Glutamatergic neuron (in vitro differentiated cells): ENCODE measurements around the gene FBXO33. TPM values are rescaled to one million over a fixed set of nuclear protein-coding genes. Genes with fewer than 3 reads are reported as not detected.

Experiments used
- DNase-seq: peaks from one replicate; pipeline ENCODE4 v3.0.0; 2022
- H3K27ac Mint-ChIP-seq: one replicate; pipeline ENCODE4 v1.8.0; 2020; ENCODE audit warnings: mild to moderate bottlenecking, mixed read lengths, inconsistent platforms; ENCODE audit not compliant: unreplicated experiment
- H3K27me3 Mint-ChIP-seq: one replicate; pipeline ENCODE4 v1.8.0; 2020; ENCODE audit warnings: mild to moderate bottlenecking, moderate library complexity, mixed read lengths, inconsistent platforms; ENCODE audit not compliant: unreplicated experiment
- H3K36me3 Mint-ChIP-seq: one replicate; pipeline ENCODE4 v1.8.0; 2020; ENCODE audit warnings: mild to moderate bottlenecking, mixed read lengths, inconsistent platforms; ENCODE audit not compliant: unreplicated experiment
- H3K4me1 Mint-ChIP-seq: one replicate; pipeline ENCODE4 v1.8.0; 2020; ENCODE audit warnings: mild to moderate bottlenecking, low read depth, mixed read lengths, inconsistent platforms; ENCODE audit not compliant: unreplicated experiment
- H3K4me3 Mint-ChIP-seq: one replicate; pipeline ENCODE4 v1.8.0; 2020; ENCODE audit warnings: mild to moderate bottlenecking, mixed read lengths, inconsistent platforms; ENCODE audit not compliant: unreplicated experiment
- H3K9me3 Mint-ChIP-seq: one replicate; pipeline ENCODE4 v1.8.0; 2020; ENCODE audit warnings: mild to moderate bottlenecking, moderate library complexity, mixed read lengths, inconsistent platforms; ENCODE audit not compliant: unreplicated experiment
- CTCF ChIP-seq: fragments of 200-600 bp; sonication (generic); IDR thresholded peaks from one replicate; pipeline ENCODE4 v1.5.0; 2021; ENCODE audit not compliant: partially characterized antibody, unreplicated experiment
- total RNA-seq: library from RNA; stranded (reverse); fragmentation: NEBNext Ultra II Directional; extraction: Animal tissue kit (Norgen Biotek cat#: 25700); gene quantifications from one replicate; pipeline ENCODE4 v1.2.1, GENCODE V29; 2021; ENCODE audit not compliant: unreplicated experiment

Gene FBXO33
- total RNA-seq, 1 donor from 2014 or later: 4.7 TPM

- Mint-ChIP-seq H3K4me3 (no peak overlapping the region), H3K4me1 (peaks cover 2% of the 10 kb centered on the region), H3K36me3 (peaks cover 9% of the 10 kb centered on the region), H3K9me3 (peaks cover 13% of the 10 kb centered on the region), H3K27me3 (peaks cover 8% of the 10 kb centered on the region), H3K27ac (no peak overlapping the region)
- DNase-seq: no peak
- no peak for TF ChIP-seq CTCF
These were observed 63.2 kb downstream of the FBXO33 start for GRCh38 chr14:39369029-39369428.

- peaks cover 2% of the 10 kb centered on the region for H3K4me1 Mint-ChIP-seq
- peaks cover 13% of the 10 kb centered on the region for H3K9me3 Mint-ChIP-seq
- no peak overlapping the region for H3K27ac Mint-ChIP-seq
- peak; percentile 31 for TF ChIP-seq CTCF
- peaks cover 13% of the 10 kb centered on the region for H3K36me3 Mint-ChIP-seq
- no peak overlapping the region for H3K4me3 Mint-ChIP-seq
- peak; percentile 58 for DNase-seq
- peaks cover 8% of the 10 kb centered on the region for H3K27me3 Mint-ChIP-seq
These were observed 63.8 kb downstream of the FBXO33 start for GRCh38 chr14:39368261-39368959.

GRCh38 chr14:39367387-39367751, 64.9 kb downstream of the FBXO33 start:
- Mint-ChIP-seq H3K4me3 (no peak overlapping the region), H3K27ac (no peak overlapping the region), H3K4me1 (peaks cover 2% of the 10 kb centered on the region), H3K9me3 (peaks cover 13% of the 10 kb centered on the region), H3K36me3 (peaks cover 14% of the 10 kb centered on the region), H3K27me3 (peaks cover 8% of the 10 kb centered on the region)
- no peak for TF ChIP-seq CTCF
- no peak for DNase-seq

GRCh38 chr14:39366460-39367386, 65.5 kb downstream of the FBXO33 start:
- H3K27me3 Mint-ChIP-seq: peaks cover 8% of the 10 kb centered on the region
- H3K4me3 Mint-ChIP-seq: no peak overlapping the region
- no peak overlapping the region for H3K27ac Mint-ChIP-seq
- peaks cover 2% of the 10 kb centered on the region for H3K4me1 Mint-ChIP-seq
- DNase-seq: no peak
- peaks cover 13% of the 10 kb centered on the region for H3K9me3 Mint-ChIP-seq
- no peak for TF ChIP-seq CTCF
- H3K36me3 Mint-ChIP-seq: peaks cover 14% of the 10 kb centered on the region

GRCh38 chr14:39365354-39365753, 66.9 kb downstream of the FBXO33 start:
- Mint-ChIP-seq H3K4me1 (peaks cover 2% of the 10 kb centered on the region), H3K4me3 (no peak overlapping the region), H3K27me3 (peaks cover 8% of the 10 kb centered on the region), H3K9me3 (peaks cover 13% of the 10 kb centered on the region), H3K27ac (no peak overlapping the region), H3K36me3 (peaks cover 14% of the 10 kb centered on the region)
- no peak for DNase-seq
- TF ChIP-seq CTCF: no peak
